HEK293 (cell line): ENCODE data around the gene LSS.

Experiments
- CTCF ChIA-PET: fragments of 350-600 bp; formaldehyde crosslinking; extraction: SDS; loops from one replicate; lab custom pipeline; 2021; ENCODE audit warnings: antibody characterized with exemption; lab: Yijun Ruan, JAX
- POLR2A ChIA-PET: fragments of 300-600 bp; formaldehyde crosslinking; extraction: SDS; loops from one replicate; lab custom pipeline; 2020; ENCODE audit warnings: antibody characterized with exemption, inconsistent platforms; lab: Yijun Ruan, JAX
- H3K27ac ChIP-seq: fragments of 200-500 bp; sonication (Bioruptor generic); 2 replicates; pipeline ENCODE4 v1.5.1; 2014; ENCODE audit warnings: low read depth, low read length, control low read depth, inconsistent platforms; ENCODE audit errors: extremely low read depth
- H3K36me3 ChIP-seq, 2 experiments: fragments of 200-500 bp in 1 of 2; sonication (Bioruptor generic) in 1 of 2; 1 replicate in 1 of 2; 2 replicates in 1 of 2; pipeline ENCODE4 v1.5.1; 2014 to 2017; ENCODE audit warnings: inconsistent platforms in 2 of 2, low read length in 2 of 2; ENCODE audit not compliant: control insufficient read depth in 2 of 2, insufficient read depth in 1 of 2
- H3K4me1 ChIP-seq: fragments of 200-500 bp; sonication (Bioruptor generic); 2 replicates; pipeline ENCODE4 v1.5.1; 2014; ENCODE audit warnings: mild to moderate bottlenecking, low read length, inconsistent platforms; ENCODE audit not compliant: control insufficient read depth, insufficient read depth
- H3K4me3 ChIP-seq: 2 replicates; pipeline ENCODE4 v1.5.1; 2011; ENCODE audit warnings: low read depth, mild to moderate bottlenecking, control low read depth, low read length, moderate library complexity
- H3K9me3 ChIP-seq: fragments of 200-500 bp; sonication (Bioruptor generic); 2 replicates; pipeline ENCODE4 v1.5.1; 2014; ENCODE audit warnings: low read depth, low read length, inconsistent platforms; ENCODE audit not compliant: control insufficient read depth, insufficient read depth
- GLI4 ChIP-seq: fragments of 450-650 bp; formaldehyde crosslinking; IDR thresholded peaks from 2 replicates; pipeline ENCODE4 v1.5.1; 2016; ENCODE audit warnings: missing biosample characterization, missing genetic modification characterization
- GLIS2 ChIP-seq: fragments of 450-650 bp; formaldehyde crosslinking; IDR thresholded peaks from 2 replicates; pipeline ENCODE4 v1.5.1; 2016; ENCODE audit warnings: missing biosample characterization, missing genetic modification characterization
- HOXA7 ChIP-seq: sonication (generic); formaldehyde crosslinking; IDR thresholded peaks from 2 replicates; pipeline ENCODE4 v1.8.1; 2022; ENCODE audit warnings: missing genetic modification reagents, borderline replicate concordance
- KLF10 ChIP-seq: fragments of 450-650 bp; IDR thresholded peaks from 2 replicates; pipeline ENCODE4 v1.5.1; 2018; ENCODE audit warnings: missing biosample characterization, mild to moderate bottlenecking, missing genetic modification characterization
- KLF16 ChIP-seq: fragments of 450-650 bp; formaldehyde crosslinking; IDR thresholded peaks from 2 replicates; pipeline ENCODE4 v1.5.1; 2017; ENCODE audit warnings: missing biosample characterization, missing genetic modification characterization
- KLF7 ChIP-seq: fragments of 450-650 bp; formaldehyde crosslinking; IDR thresholded peaks from 2 replicates; pipeline ENCODE4 v1.5.1; 2016; ENCODE audit warnings: missing biosample characterization, missing genetic modification characterization, borderline replicate concordance
- KLF8 ChIP-seq: fragments of 450-650 bp; formaldehyde crosslinking; IDR thresholded peaks from 2 replicates; pipeline ENCODE4 v1.5.1; 2016; ENCODE audit warnings: missing biosample characterization, missing genetic modification characterization
- KLF9 ChIP-seq: fragments of 450-650 bp; formaldehyde crosslinking; IDR thresholded peaks from 2 replicates; pipeline ENCODE4 v1.5.1; 2016; ENCODE audit warnings: missing biosample characterization, missing genetic modification characterization, low read depth
- SETDB1 ChIP-seq: IDR thresholded peaks from one replicate; pipeline ENCODE4 v1.6.1; 2017; ENCODE audit warnings: mild to moderate bottlenecking, low read length, moderate library complexity, mixed read lengths; ENCODE audit not compliant: insufficient read length
- TRIM28 ChIP-seq: IDR thresholded peaks from 2 replicates; pipeline ENCODE4 v1.6.1; 2011; ENCODE audit warnings: low read length, control low read depth, borderline replicate concordance
- ZNF114 ChIP-seq: fragments of 450-650 bp; formaldehyde crosslinking; IDR thresholded peaks from 2 replicates; pipeline ENCODE4 v1.5.0; 2017; ENCODE audit warnings: missing biosample characterization, missing genetic modification characterization
- ZNF146 ChIP-seq: fragments of 450-650 bp; formaldehyde crosslinking; IDR thresholded peaks from 2 replicates; pipeline ENCODE4 v1.5.1; 2016; ENCODE audit warnings: missing biosample characterization, missing genetic modification characterization
- ZNF335 ChIP-seq: fragments of 450-650 bp; formaldehyde crosslinking; conservative IDR thresholded peaks from 2 replicates; pipeline ENCODE4 v1.5.1; 2016; ENCODE audit warnings: missing biosample characterization, missing genetic modification characterization
- ZNF544 ChIP-seq: fragments of 450-650 bp; formaldehyde crosslinking; IDR thresholded peaks from 2 replicates; pipeline ENCODE4 v1.5.0; 2017; ENCODE audit warnings: missing biosample characterization, missing genetic modification characterization
- ZNF561 ChIP-seq: fragments of 450-650 bp; IDR thresholded peaks from 2 replicates; pipeline ENCODE4 v1.5.1; 2018; ENCODE audit warnings: missing biosample characterization, missing genetic modification characterization, borderline replicate concordance
- ZNF596 ChIP-seq: fragments of 450-650 bp; IDR thresholded peaks from 2 replicates; pipeline ENCODE4 v1.5.0; 2018; ENCODE audit warnings: missing biosample characterization, mild to moderate bottlenecking, missing genetic modification characterization, moderate library complexity
- ZNF610 ChIP-seq: fragments of 450-650 bp; formaldehyde crosslinking; IDR thresholded peaks from 2 replicates; pipeline ENCODE4 v1.5.1; 2016; ENCODE audit warnings: missing biosample characterization, missing genetic modification characterization, borderline replicate concordance
- ZNF792 ChIP-seq: fragments of 450-650 bp; formaldehyde crosslinking; IDR thresholded peaks from 2 replicates; pipeline ENCODE4 v1.5.1; 2016; ENCODE audit warnings: missing biosample characterization, missing genetic modification characterization
- ZSCAN30 ChIP-seq: fragments of 450-650 bp; IDR thresholded peaks from 2 replicates; pipeline ENCODE4 v1.5.1; 2018; ENCODE audit warnings: missing biosample characterization, mild to moderate bottlenecking, missing genetic modification characterization, moderate library complexity
- TF ChIP-seq, protein P1 (sequence below): fragments of 450-650 bp; formaldehyde crosslinking; IDR thresholded peaks from 2 replicates; pipeline ENCODE4 v1.5.1; 2016; ENCODE audit warnings: missing biosample characterization, missing genetic modification characterization
- TF ChIP-seq, protein P2 (sequence below): fragments of 450-650 bp; formaldehyde crosslinking; IDR thresholded peaks from 2 replicates; pipeline ENCODE4 v1.5.1; 2017; ENCODE audit warnings: missing biosample characterization, missing genetic modification characterization
- TF ChIP-seq, protein P3 (sequence below): fragments of 450-650 bp; formaldehyde crosslinking; IDR thresholded peaks from 2 replicates; pipeline ENCODE4 v1.5.1; 2016; ENCODE audit warnings: missing biosample characterization, missing genetic modification characterization, borderline replicate concordance
- TF ChIP-seq, protein P4 (sequence below): fragments of 450-650 bp; formaldehyde crosslinking; IDR thresholded peaks from 2 replicates; pipeline ENCODE4 v1.5.1; 2016; ENCODE audit warnings: missing biosample characterization, missing genetic modification characterization, low read depth
- TF ChIP-seq, protein P5 (sequence below): fragments of 450-650 bp; formaldehyde crosslinking; IDR thresholded peaks from 2 replicates; pipeline ENCODE4 v1.5.1; 2016; ENCODE audit warnings: missing biosample characterization, missing genetic modification characterization
- TF ChIP-seq, protein P6 (sequence below): fragments of 450-650 bp; formaldehyde crosslinking; conservative IDR thresholded peaks from 2 replicates; pipeline ENCODE4 v1.5.1; 2016; ENCODE audit warnings: low read depth, missing biosample characterization, missing genetic modification characterization

The LSS gene

DNA sequence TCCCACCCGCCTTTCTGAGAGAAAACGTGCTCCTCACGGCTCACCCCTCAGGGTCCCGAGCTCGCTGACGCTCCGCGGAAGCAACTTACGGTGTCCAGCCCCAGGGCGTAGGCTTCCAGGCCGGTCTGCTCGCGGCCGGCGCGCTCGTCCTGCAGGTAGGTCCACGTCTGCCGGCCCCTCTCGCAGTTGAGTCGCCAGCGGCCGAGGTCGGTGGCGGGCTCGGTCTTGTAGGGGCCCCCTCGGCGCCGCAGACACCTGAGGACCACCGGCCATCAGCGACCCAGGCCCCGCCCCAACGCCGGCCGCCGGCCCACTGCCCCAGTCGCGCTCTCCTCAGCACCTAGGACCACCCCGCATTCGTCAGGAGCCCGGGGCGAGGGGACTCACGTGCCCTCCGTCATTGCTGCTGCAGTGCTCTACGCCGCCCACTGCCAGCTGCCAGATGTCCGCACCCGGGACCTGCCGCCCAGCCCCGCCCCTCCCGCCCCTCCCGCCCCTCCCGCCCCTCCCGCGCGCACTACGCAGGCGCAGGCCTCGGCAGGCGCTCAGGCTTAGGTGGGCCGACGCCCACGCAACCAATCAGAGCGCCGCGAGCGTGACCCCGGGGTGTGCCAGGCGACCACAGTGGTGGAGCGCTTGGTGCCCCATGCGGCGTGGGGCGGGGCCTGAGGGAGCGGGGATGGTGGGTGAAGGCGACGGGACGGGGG is at the start of gene LSS:
TSS of gene LSS (minus strand) at position 430 of the 707 bp plus-strand sequence. CDS start at position 401, 29 bp downstream.
- ChIA-PET CTCF (interaction anchor here (0.6 to 1.5 kb wide), 6 partner anchors 8 to 100 kb away, joined by 3 to 8 read pairs (median 4); no protein-coding TSS in a partner anchor), POLR2A (interaction anchor here (0.9 to 1.3 kb wide), 5 partner anchors 13 to 247 kb away, joined by 3 to 4 read pairs (median 3); partner anchors contain the start of genes COL6A1 and YBEY)
- peak within 1 kb of the TSS; percentile 56 for H3K4me3 ChIP-seq
- H3K4me1 ChIP-seq: peaks cover 8% of the 10 kb centered on the region; the same call in 1 of the 2 replicates
- H3K27ac ChIP-seq: peak within 1 kb of the TSS; percentile 81; the same call in 1 of the 2 replicates
- H3K9me3 ChIP-seq: no peaks in the 10 kb centered on the region
- peaks cover 6 to 33% of the 10 kb centered on the region in 2 experiments for H3K36me3 ChIP-seq
- TF ChIP-seq, protein P1, sequence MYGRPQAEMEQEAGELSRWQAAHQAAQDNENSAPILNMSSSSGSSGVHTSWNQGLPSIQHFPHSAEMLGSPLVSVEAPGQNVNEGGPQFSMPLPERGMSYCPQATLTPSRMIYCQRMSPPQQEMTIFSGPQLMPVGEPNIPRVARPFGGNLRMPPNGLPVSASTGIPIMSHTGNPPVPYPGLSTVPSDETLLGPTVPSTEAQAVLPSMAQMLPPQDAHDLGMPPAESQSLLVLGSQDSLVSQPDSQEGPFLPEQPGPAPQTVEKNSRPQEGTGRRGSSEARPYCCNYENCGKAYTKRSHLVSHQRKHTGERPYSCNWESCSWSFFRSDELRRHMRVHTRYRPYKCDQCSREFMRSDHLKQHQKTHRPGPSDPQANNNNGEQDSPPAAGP (tag by site-specific recombination): peak; percentile 85; the same call in 1 of the 2 replicates
- TF ChIP-seq ZNF596 (tag by site-specific recombination) (no peak), ZNF610 (tag by site-specific recombination) (peak; percentile 79), ZSCAN30 (tag by site-specific recombination) (no peak), ZNF792 (tag by site-specific recombination) (no peak), GLI4 (tag by site-specific recombination) (no peak), SETDB1 (no peak), TRIM28 (no peak), ZNF335 (peak; percentile 70; the same call in 1 of the 2 replicates), KLF7 (peak; percentile 61), KLF9 (tag by site-specific recombination) (peak; percentile 89), ZNF561 (tag by site-specific recombination) (no peak; the same call in 1 of the 2 replicates), ZNF114 (no peak), ZNF544 (tag by site-specific recombination) (no peak), ZNF146 (tag by site-specific recombination) (peak; percentile 30; the same call in 1 of the 2 replicates), KLF16 (tag by site-specific recombination) (peak; percentile 72; the same call in 1 of the 2 replicates), KLF8 (tag by site-specific recombination) (peak; percentile 97; the same call in 1 of the 2 replicates), KLF10 (tag by site-specific recombination) (peak; percentile 96), HOXA7 (no peak), GLIS2 (tag by site-specific recombination) (peak; percentile 84)
- TF ChIP-seq, protein P2, sequence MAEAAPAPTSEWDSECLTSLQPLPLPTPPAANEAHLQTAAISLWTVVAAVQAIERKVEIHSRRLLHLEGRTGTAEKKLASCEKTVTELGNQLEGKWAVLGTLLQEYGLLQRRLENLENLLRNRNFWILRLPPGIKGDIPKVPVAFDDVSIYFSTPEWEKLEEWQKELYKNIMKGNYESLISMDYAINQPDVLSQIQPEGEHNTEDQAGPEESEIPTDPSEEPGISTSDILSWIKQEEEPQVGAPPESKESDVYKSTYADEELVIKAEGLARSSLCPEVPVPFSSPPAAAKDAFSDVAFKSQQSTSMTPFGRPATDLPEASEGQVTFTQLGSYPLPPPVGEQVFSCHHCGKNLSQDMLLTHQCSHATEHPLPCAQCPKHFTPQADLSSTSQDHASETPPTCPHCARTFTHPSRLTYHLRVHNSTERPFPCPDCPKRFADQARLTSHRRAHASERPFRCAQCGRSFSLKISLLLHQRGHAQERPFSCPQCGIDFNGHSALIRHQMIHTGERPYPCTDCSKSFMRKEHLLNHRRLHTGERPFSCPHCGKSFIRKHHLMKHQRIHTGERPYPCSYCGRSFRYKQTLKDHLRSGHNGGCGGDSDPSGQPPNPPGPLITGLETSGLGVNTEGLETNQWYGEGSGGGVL (tag by site-specific recombination): no peak
- TF ChIP-seq, protein P3, sequence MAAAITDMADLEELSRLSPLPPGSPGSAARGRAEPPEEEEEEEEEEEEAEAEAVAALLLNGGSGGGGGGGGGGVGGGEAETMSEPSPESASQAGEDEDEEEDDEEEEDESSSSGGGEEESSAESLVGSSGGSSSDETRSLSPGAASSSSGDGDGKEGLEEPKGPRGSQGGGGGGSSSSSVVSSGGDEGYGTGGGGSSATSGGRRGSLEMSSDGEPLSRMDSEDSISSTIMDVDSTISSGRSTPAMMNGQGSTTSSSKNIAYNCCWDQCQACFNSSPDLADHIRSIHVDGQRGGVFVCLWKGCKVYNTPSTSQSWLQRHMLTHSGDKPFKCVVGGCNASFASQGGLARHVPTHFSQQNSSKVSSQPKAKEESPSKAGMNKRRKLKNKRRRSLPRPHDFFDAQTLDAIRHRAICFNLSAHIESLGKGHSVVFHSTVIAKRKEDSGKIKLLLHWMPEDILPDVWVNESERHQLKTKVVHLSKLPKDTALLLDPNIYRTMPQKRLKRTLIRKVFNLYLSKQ (tag by site-specific recombination): no peak
- TF ChIP-seq, protein P4, sequence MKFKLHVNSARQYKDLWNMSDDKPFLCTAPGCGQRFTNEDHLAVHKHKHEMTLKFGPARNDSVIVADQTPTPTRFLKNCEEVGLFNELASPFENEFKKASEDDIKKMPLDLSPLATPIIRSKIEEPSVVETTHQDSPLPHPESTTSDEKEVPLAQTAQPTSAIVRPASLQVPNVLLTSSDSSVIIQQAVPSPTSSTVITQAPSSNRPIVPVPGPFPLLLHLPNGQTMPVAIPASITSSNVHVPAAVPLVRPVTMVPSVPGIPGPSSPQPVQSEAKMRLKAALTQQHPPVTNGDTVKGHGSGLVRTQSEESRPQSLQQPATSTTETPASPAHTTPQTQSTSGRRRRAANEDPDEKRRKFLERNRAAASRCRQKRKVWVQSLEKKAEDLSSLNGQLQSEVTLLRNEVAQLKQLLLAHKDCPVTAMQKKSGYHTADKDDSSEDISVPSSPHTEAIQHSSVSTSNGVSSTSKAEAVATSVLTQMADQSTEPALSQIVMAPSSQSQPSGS (tag by site-specific recombination): no peak
- TF ChIP-seq, protein P5, sequence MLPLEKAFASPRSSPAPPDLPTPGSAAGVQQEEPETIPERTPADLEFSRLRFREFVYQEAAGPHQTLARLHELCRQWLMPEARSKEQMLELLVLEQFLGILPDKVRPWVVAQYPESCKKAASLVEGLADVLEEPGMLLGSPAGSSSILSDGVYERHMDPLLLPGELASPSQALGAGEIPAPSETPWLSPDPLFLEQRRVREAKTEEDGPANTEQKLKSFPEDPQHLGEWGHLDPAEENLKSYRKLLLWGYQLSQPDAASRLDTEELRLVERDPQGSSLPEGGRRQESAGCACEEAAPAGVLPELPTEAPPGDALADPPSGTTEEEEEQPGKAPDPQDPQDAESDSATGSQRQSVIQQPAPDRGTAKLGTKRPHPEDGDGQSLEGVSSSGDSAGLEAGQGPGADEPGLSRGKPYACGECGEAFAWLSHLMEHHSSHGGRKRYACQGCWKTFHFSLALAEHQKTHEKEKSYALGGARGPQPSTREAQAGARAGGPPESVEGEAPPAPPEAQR: no peak
- TF ChIP-seq, protein P6, sequence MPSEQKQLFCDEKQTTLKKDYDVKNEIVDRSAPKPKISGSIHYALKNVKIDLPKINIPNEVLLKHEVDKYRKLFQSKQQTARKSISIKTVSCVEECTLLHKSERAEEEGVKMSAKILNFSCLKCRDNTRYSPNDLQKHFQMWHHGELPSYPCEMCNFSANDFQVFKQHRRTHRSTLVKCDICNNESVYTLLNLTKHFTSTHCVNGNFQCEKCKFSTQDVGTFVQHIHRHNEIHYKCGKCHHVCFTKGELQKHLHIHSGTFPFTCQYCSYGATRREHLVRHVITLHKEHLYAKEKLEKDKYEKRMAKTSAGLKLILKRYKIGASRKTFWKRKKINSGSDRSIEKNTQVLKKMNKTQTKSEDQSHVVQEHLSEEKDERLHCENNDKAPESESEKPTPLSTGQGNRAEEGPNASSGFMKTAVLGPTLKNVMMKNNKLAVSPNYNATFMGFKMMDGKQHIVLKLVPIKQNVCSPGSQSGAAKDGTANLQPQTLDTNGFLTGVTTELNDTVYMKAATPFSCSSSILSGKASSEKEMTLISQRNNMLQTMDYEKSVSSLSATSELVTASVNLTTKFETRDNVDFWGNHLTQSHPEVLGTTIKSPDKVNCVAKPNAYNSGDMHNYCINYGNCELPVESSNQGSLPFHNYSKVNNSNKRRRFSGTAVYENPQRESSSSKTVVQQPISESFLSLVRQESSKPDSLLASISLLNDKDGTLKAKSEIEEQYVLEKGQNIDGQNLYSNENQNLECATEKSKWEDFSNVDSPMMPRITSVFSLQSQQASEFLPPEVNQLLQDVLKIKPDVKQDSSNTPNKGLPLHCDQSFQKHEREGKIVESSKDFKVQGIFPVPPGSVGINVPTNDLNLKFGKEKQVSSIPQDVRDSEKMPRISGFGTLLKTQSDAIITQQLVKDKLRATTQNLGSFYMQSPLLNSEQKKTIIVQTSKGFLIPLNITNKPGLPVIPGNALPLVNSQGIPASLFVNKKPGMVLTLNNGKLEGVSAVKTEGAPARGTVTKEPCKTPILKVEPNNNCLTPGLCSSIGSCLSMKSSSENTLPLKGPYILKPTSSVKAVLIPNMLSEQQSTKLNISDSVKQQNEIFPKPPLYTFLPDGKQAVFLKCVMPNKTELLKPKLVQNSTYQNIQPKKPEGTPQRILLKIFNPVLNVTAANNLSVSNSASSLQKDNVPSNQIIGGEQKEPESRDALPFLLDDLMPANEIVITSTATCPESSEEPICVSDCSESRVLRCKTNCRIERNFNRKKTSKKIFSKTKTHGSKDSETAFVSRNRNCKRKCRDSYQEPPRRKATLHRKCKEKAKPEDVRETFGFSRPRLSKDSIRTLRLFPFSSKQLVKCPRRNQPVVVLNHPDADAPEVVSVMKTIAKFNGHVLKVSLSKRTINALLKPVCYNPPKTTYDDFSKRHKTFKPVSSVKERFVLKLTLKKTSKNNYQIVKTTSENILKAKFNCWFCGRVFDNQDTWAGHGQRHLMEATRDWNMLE (tag by site-specific recombination): no peak
